ENCODE data around the gene PDAP1. TPM values are rescaled to one million over a fixed set of nuclear protein-coding genes. Genes with fewer than 3 reads are reported as not detected.
A peak's percentile ranks its signal among the peaks of the same experiment; 100 is the strongest.

Gene PDAP1
- total RNA-seq, 2 donors from 2014 or later: 98.6 to 103 TPM

GRCh38 chr7:99372275-99373090 is 35.9 kb downstream of the PDAP1 start:
- Histone ChIP-seq H3K36me3 (no peaks in the 10 kb centered on the region), H3K4me1 (replicated peaks) (no peaks in the 10 kb centered on the region), H3K27ac (no peak overlapping the region), H3K9me3 (no peaks in the 10 kb centered on the region), H3K27me3 (replicated peaks; ENCODE audit: insufficient read depth) (no peaks in the 10 kb centered on the region), H3K4me3 (no peak overlapping the region)
- no peak for DNase-seq (ENCODE audit: low spot score)
- intact Hi-C loops (cut with DNase I): loop anchor here (5.0 kb wide), 1 partner anchor 35 kb away; the partner anchor contains the start of genes BUD31 and PDAP1
- 53% methylated on average over 21 of the region's 21 CpGs for WGBS
- TF ChIP-seq POLR2A (IDR thresholded peaks at IDR 0.05): no peak
- no peak for TF ChIP-seq CTCF (IDR thresholded peaks at IDR 0.05)
- TF ChIP-seq POLR2AphosphoS5 (IDR thresholded peaks at IDR 0.05): no peak

GRCh38 chr7:99371376-99371920 is 36.9 kb downstream of the PDAP1 start:
- Histone ChIP-seq H3K27ac (no peak overlapping the region), H3K4me3 (no peak overlapping the region), H3K4me1 (replicated peaks) (no peaks in the 10 kb centered on the region), H3K27me3 (replicated peaks; ENCODE audit: insufficient read depth) (no peaks in the 10 kb centered on the region), H3K9me3 (no peaks in the 10 kb centered on the region), H3K36me3 (no peaks in the 10 kb centered on the region)
- no peak for DNase-seq (ENCODE audit: low spot score)
- intact Hi-C loops (cut with DNase I): loop anchor here (5.0 kb wide), 1 partner anchor 36 kb away; the partner anchor contains the start of genes BUD31 and PDAP1
- TF ChIP-seq CTCF (IDR thresholded peaks at IDR 0.05) (no peak), POLR2A (IDR thresholded peaks at IDR 0.05) (no peak), POLR2AphosphoS5 (IDR thresholded peaks at IDR 0.05) (no peak)
- 92% methylated on average over 11 of the region's 11 CpGs for WGBS

GRCh38 chr7:99369767-99370391 is 38.5 kb downstream of the PDAP1 start:
- intact Hi-C loops (cut with DNase I): loop anchor here (5.0 kb wide), 1 partner anchor 37 kb away; the partner anchor contains the start of genes BUD31 and PDAP1
- 19% methylated on average over 9 of the region's 9 CpGs for WGBS
- peak overlapping the region in 1 of 2 donors; percentile 40 for H3K27ac ChIP-seq

DNA sequence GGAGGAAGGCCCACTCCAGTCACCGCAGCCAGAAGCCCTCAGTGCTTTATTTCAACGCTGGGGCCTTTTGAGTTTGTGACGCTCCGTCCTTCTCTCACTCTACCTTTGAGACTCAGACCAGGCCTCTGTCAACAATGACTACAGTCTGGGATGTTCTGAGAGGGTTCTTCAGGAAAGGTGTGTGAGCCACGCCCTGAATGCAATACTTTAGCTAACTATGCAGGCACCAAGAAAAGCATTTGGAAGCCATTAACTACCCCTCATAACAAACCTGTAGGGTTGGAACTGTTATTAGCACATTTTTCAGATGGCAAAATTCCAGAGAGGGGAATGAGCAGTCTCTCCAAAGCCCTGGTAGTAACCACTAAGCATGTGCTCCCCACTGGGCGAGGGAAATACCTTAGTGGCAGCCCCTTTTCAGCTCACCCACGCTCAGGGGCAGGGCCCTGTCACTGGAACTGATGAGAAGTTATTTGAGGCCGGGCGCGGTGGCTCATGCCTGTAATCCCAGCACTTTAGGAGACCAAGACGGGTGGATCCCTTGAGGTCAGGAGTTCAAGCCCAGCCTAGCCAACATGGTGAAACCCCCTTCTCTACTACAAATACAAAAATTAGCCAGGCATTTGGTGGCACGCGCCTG is 39.5 kb downstream of the PDAP1 start:
- intact Hi-C loops (cut with DNase I): no loop called here
- no peak overlapping the region for H3K27ac ChIP-seq

More at GRCh38 chr7:99369767-99370391, 38.5 kb downstream of the PDAP1 start:
- Histone ChIP-seq H3K4me1 (replicated peaks) (no peaks in the 10 kb centered on the region), H3K27me3 (replicated peaks; ENCODE audit: insufficient read depth) (no peaks in the 10 kb centered on the region), H3K9me3 (no peaks in the 10 kb centered on the region), H3K36me3 (no peaks in the 10 kb centered on the region), H3K4me3 (no peak overlapping the region)
- TF ChIP-seq POLR2AphosphoS5 (IDR thresholded peaks at IDR 0.05) (peak; percentile 19), CTCF (IDR thresholded peaks at IDR 0.05) (no peak), POLR2A (IDR thresholded peaks at IDR 0.05) (no peak)
- DNase-seq (ENCODE audit: low spot score): no peak

More for the DNA sequence above, 39.5 kb downstream of the PDAP1 start:
- Histone ChIP-seq H3K9me3 (no peaks in the 10 kb centered on the region), H3K4me3 (no peak overlapping the region), H3K4me1 (replicated peaks) (no peaks in the 10 kb centered on the region), H3K36me3 (no peaks in the 10 kb centered on the region), H3K27me3 (replicated peaks; ENCODE audit: insufficient read depth) (no peaks in the 10 kb centered on the region)
- no peak for TF ChIP-seq POLR2A (IDR thresholded peaks at IDR 0.05)
- no peak for TF ChIP-seq POLR2AphosphoS5 (IDR thresholded peaks at IDR 0.05)
- TF ChIP-seq CTCF (IDR thresholded peaks at IDR 0.05): no peak
- WGBS: 94% methylated on average over 13 of the region's 13 CpGs
- no peak for DNase-seq (ENCODE audit: low spot score)

Measured in prostate gland (tissue), 2 donors.